Measurements from ENCODE around the gene SLC25A38.

- no peak for TF ChIP-seq CTCF (IDR thresholded peaks at IDR 0.05; ENCODE audit: insufficient read depth, low read length)
- no peak for TF ChIP-seq POLR2AphosphoS5 (IDR thresholded peaks at IDR 0.05; ENCODE audit: low read depth)
- TF ChIP-seq, protein P1, sequence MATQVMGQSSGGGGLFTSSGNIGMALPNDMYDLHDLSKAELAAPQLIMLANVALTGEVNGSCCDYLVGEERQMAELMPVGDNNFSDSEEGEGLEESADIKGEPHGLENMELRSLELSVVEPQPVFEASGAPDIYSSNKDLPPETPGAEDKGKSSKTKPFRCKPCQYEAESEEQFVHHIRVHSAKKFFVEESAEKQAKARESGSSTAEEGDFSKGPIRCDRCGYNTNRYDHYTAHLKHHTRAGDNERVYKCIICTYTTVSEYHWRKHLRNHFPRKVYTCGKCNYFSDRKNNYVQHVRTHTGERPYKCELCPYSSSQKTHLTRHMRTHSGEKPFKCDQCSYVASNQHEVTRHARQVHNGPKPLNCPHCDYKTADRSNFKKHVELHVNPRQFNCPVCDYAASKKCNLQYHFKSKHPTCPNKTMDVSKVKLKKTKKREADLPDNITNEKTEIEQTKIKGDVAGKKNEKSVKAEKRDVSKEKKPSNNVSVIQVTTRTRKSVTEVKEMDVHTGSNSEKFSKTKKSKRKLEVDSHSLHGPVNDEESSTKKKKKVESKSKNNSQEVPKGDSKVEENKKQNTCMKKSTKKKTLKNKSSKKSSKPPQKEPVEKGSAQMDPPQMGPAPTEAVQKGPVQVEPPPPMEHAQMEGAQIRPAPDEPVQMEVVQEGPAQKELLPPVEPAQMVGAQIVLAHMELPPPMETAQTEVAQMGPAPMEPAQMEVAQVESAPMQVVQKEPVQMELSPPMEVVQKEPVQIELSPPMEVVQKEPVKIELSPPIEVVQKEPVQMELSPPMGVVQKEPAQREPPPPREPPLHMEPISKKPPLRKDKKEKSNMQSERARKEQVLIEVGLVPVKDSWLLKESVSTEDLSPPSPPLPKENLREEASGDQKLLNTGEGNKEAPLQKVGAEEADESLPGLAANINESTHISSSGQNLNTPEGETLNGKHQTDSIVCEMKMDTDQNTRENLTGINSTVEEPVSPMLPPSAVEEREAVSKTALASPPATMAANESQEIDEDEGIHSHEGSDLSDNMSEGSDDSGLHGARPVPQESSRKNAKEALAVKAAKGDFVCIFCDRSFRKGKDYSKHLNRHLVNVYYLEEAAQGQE (IDR thresholded peaks at IDR 0.05; ENCODE audit: insufficient replicate concordance, low read depth), result no peak
These were observed 49.6 kb upstream of the SLC25A38 start for GRCh38 chr3:39333607-39334006.

All from HL-60 (cell line).